HCT116 (cell line): ENCODE results near the gene RPS6KL1. TPM values are rescaled to one million over a fixed set of nuclear protein-coding genes. Genes with fewer than 3 reads are reported as not detected.

Experiments
- ATAC-seq: fragments of 200-7000 bp; cut with Tn5 transposase; 2 replicates; pipeline ENCODE4 v1.9.1; 2020; ENCODE audit warnings: mild to moderate bottlenecking, moderate library complexity
- BruUV-seq: library from RNA; stranded (reverse); fragments of 400-500 nt; replicated peaks from 2 replicates; lab custom pipeline; 2021; lab: Mats Ljungman, UMichigan
- CTCF ChIA-PET: fragments of 300-600 bp; sonication (Branson Sonifier 250); formaldehyde crosslinking; loops from one replicate; lab custom pipeline; 2021; ENCODE audit warnings: antibody characterized with exemption; lab: Charles Lee
- POLR2A ChIA-PET: fragments of 300-600, 350-600 bp; sonication (Branson Sonifier 250); formaldehyde crosslinking; loops from one replicate; lab custom pipeline; 2021; ENCODE audit warnings: antibody characterized with exemption; lab: Charles Lee
- RAD21 ChIA-PET, 2 experiments: fragments of 300-600 bp; sonication (Branson Sonifier 250); formaldehyde crosslinking; loops; one replicate each; lab custom pipeline; 2023; ENCODE audit warnings: low total read pairs in 2 of 2; ENCODE audit not compliant: uncharacterized antibody in 2 of 2, unreplicated experiment in 2 of 2, low non-redundant PET in 1 of 2; lab: Charles Lee
- DNase-seq: peaks from one replicate; pipeline ENCODE4 v3.0.0-alpha.2; 2010; ENCODE audit warnings: low read depth, low spot score
- H2AFZ ChIP-seq: fragments of 200-600 bp; shearing (Covaris generic), sonication (generic); 2 replicates; pipeline ENCODE4 v1.6.1; 2017; ENCODE audit warnings: low read depth, mixed run types, mixed read lengths, antibody characterized with exemption, low read length; ENCODE audit not compliant: poor library complexity, severe bottlenecking
- H3K27ac ChIP-seq: 2 replicates; pipeline ENCODE4 v1.5.1; 2012; ENCODE audit warnings: low read depth, low read length
- H3K27me3 ChIP-seq: fragments of 200-600 bp; sonication (generic); 2 replicates; pipeline ENCODE4 v1.6.1; 2016; ENCODE audit warnings: mixed run types, low read length, mixed read lengths; ENCODE audit not compliant: insufficient read depth
- H3K36me3 ChIP-seq, 2 experiments: fragments of 200-500 bp in 1 of 2; fragments of 200-600 bp in 1 of 2; sonication (Bioruptor generic) in 1 of 2; sonication (generic) in 1 of 2; 2 replicates each; pipeline versions ENCODE4 v1.5.1 to v1.6.1; 2014 to 2016; ENCODE audit warnings: low read length in 2 of 2, inconsistent platforms in 1 of 2, mixed read lengths in 1 of 2, mixed run types in 1 of 2; ENCODE audit not compliant: insufficient read depth in 2 of 2, control insufficient read depth in 1 of 2
- H3K4me1 ChIP-seq, 2 experiments: fragments of 200-600 bp in 1 of 2; sonication (generic) in 1 of 2; 2 replicates each; pipeline versions ENCODE4 v1.5.1 to v1.6.1; 2012 to 2017; ENCODE audit warnings: low read length in 2 of 2, inconsistent platforms in 1 of 2, mild to moderate bottlenecking in 1 of 2, mixed read lengths in 1 of 2, mixed run types in 1 of 2, moderate library complexity in 1 of 2; ENCODE audit not compliant: insufficient read depth in 2 of 2, control insufficient read depth in 1 of 2
- H3K4me2 ChIP-seq: fragments of 200-600 bp; sonication (generic); 2 replicates; pipeline ENCODE4 v1.6.1; 2017; ENCODE audit warnings: mixed run types, low read length, mixed read lengths
- H3K4me3 ChIP-seq, 2 experiments: fragments of 200-600 bp in 1 of 2; sonication (generic) in 1 of 2; replicated peaks in 1 of 2; 2 replicates each; pipeline ENCODE4 v1.5.1; 2011 to 2016; ENCODE audit warnings: low read length in 2 of 2, control low read depth in 1 of 2, low read depth in 1 of 2, mild to moderate bottlenecking in 1 of 2, mixed read lengths in 1 of 2, mixed run types in 1 of 2
- H3K79me2 ChIP-seq: fragments of 200-600 bp; sonication (generic); 2 replicates; pipeline ENCODE4 v1.6.1; 2017; ENCODE audit warnings: mild to moderate bottlenecking, mixed run types, low read length, moderate library complexity, mixed read lengths; ENCODE audit not compliant: insufficient read depth
- H3K9ac ChIP-seq: fragments of 200-600 bp; sonication (generic); 2 replicates; pipeline ENCODE4 v1.6.1; 2016; ENCODE audit warnings: low read length, mixed read lengths
- H3K9me2 ChIP-seq: fragments of 200-600 bp; sonication (generic), shearing (Covaris generic); 2 replicates; pipeline ENCODE4 v1.6.1; 2017; ENCODE audit warnings: mixed run types, mild to moderate bottlenecking, moderate library complexity; ENCODE audit not compliant: insufficient read depth
- H3K9me3 ChIP-seq, 2 experiments: fragments of 200-500 bp in 1 of 2; fragments of 200-600 bp in 1 of 2; sonication (Bioruptor generic) in 1 of 2; sonication (generic) in 1 of 2; 2 replicates each; pipeline ENCODE4 v1.6.1; 2014 to 2017; ENCODE audit warnings: low read length in 2 of 2, mixed read lengths in 2 of 2, inconsistent platforms in 1 of 2, low read depth in 1 of 2, mild to moderate bottlenecking in 1 of 2, mixed run types in 1 of 2, moderate library complexity in 1 of 2; ENCODE audit not compliant: control insufficient read depth in 1 of 2, insufficient read depth in 1 of 2
- H4K20me1 ChIP-seq: fragments of 200-600 bp; sonication (generic), shearing (Covaris generic); 2 replicates; pipeline ENCODE4 v1.6.1; 2017; ENCODE audit warnings: mixed run types, mild to moderate bottlenecking, moderate library complexity; ENCODE audit not compliant: insufficient read depth
- CEBPB ChIP-seq: IDR thresholded peaks from 2 replicates; pipeline ENCODE4 v1.6.1; 2012; ENCODE audit warnings: low read depth
- CTCF ChIP-seq, 3 experiments: fragments of 200-600 bp in 1 of 3; sonication (generic) in 1 of 3; IDR thresholded peaks in 2 of 3; conservative IDR thresholded peaks in 1 of 3; 2 replicates each; pipeline ENCODE4 v1.5.1; 2012 to 2017; ENCODE audit warnings: low read depth in 2 of 3, low read length in 2 of 3, antibody characterized with exemption in 1 of 3, borderline replicate concordance in 1 of 3, control low read depth in 1 of 3, mild to moderate bottlenecking in 1 of 3, mixed read lengths in 1 of 3, mixed run types in 1 of 3, moderate library complexity in 1 of 3; ENCODE audit not compliant: insufficient read depth in 1 of 3
- EZH2phosphoT487 ChIP-seq: fragments of 200-600 bp; IDR thresholded peaks from 2 replicates; pipeline ENCODE4 v1.6.1; 2018; ENCODE audit warnings: antibody characterized with exemption, borderline replicate concordance
- FOSL1 ChIP-seq: IDR thresholded peaks from 2 replicates; pipeline ENCODE4 v1.6.1; 2012; ENCODE audit warnings: low read depth
- JUND ChIP-seq: IDR thresholded peaks from 2 replicates; pipeline ENCODE4 v1.6.1; 2012
- MAX ChIP-seq: IDR thresholded peaks from 2 replicates; pipeline ENCODE4 v1.6.1; 2012
- POLR2A ChIP-seq: IDR thresholded peaks from 2 replicates; pipeline ENCODE4 v1.7.0; 2011; ENCODE audit warnings: borderline replicate concordance; ENCODE audit not compliant: insufficient read depth, insufficient read length; ENCODE audit errors: extremely low read depth
- REST ChIP-seq: IDR thresholded peaks from 2 replicates; pipeline ENCODE4 v1.6.1; 2012; ENCODE audit warnings: low read depth
- SP1 ChIP-seq: IDR thresholded peaks from 2 replicates; pipeline ENCODE4 v1.6.1; 2012; ENCODE audit warnings: low read depth
- SRF ChIP-seq: IDR thresholded peaks from 2 replicates; pipeline ENCODE4 v1.6.1; 2012; ENCODE audit warnings: low read depth
- TCF7L2 ChIP-seq: IDR thresholded peaks from 2 replicates; pipeline ENCODE4 v1.7.0; 2011; ENCODE audit warnings: borderline replicate concordance, inconsistent platforms; ENCODE audit not compliant: insufficient read depth, insufficient read length; ENCODE audit errors: extremely low read depth
- YY1 ChIP-seq: IDR thresholded peaks from 2 replicates; pipeline ENCODE4 v1.6.1; 2011; ENCODE audit warnings: low read length, low read depth, moderate library complexity, mild to moderate bottlenecking; ENCODE audit not compliant: insufficient replicate concordance; ENCODE audit errors: extremely low read depth
- intact Hi-C: fragments of 100-400 bp; cut with micrococcal nuclease; formaldehyde crosslinking; loops from 2 replicates; pipeline ENCODE4 v1.10.0; 2022
- total RNA-seq: library from RNA; stranded (reverse); gene quantifications from one replicate; pipeline ENCODE4 v1.2.1, GENCODE V29; 2021; ENCODE audit not compliant: unreplicated experiment

Gene RPS6KL1
- total RNA-seq, 1 experiment from 2014 or later = 6.7 TPM

- ChIA-PET CTCF (interaction anchor here (2.3 kb wide), 1 partner anchor 246 kb away, joined by 7 read pairs; no protein-coding TSS in a partner anchor), POLR2A (interaction anchor here (0.9 kb wide), 1 partner anchor 17 kb away, joined by 3 read pairs; no protein-coding TSS in a partner anchor), RAD21 (no interaction called here)
- DNase-seq = no peak
- Histone ChIP-seq H3K4me2 (no peak overlapping the region), H3K27me3 (no peaks in the 10 kb centered on the region), H3K4me1 (no peaks in the 10 kb centered on the region), H3K4me3 (no peak overlapping the region), H3K27ac (no peak overlapping the region), H2AFZ (no peak overlapping the region), H3K79me2 (no peaks in the 10 kb centered on the region), H4K20me1 (no peaks in the 10 kb centered on the region), H3K9ac (no peak overlapping the region), H3K9me3 (no peaks in the 10 kb centered on the region), H3K36me3 (no peaks in the 10 kb centered on the region), H3K9me2 (no peaks in the 10 kb centered on the region)
- no TSS peak for BruUV-seq
- TF ChIP-seq POLR2A = no peak
- TF ChIP-seq MAX = no peak
- no peak for TF ChIP-seq JUND
- no peak for TF ChIP-seq CEBPB
- no peak for TF ChIP-seq TCF7L2
- TF ChIP-seq REST = no peak
- no peak for TF ChIP-seq EZH2phosphoT487
- no peak for TF ChIP-seq CTCF (IDR thresholded peaks at IDR 0.05 in 2 of 3, conservative IDR thresholded peaks at IDR 0.05 in 1 of 3; ENCODE audit: borderline replicate concordance in 1 of 3, insufficient read depth in 1 of 3, low read depth in 2 of 3, low read length in 2 of 3)
- no peak for TF ChIP-seq SRF
- no peak for TF ChIP-seq FOSL1
- no peak for TF ChIP-seq SP1
- no peak for TF ChIP-seq YY1
- intact Hi-C loops = no loop called here
- no peak for ATAC-seq
These were observed 68.0 kb downstream of the RPS6KL1 start for GRCh38 chr14:74855021-74855420.

Other genes with a start within 250 kb of the RPS6KL1 start
- gene AREL1, start 210.2 kb downstream of the RPS6KL1 start, total RNA-seq = 45.9 TPM
- gene FCF1, start 210.1 kb downstream of the RPS6KL1 start, total RNA-seq = 69.0 TPM
- 55.1 TPM for gene YLPM1, start 159.9 kb downstream of the RPS6KL1 start, total RNA-seq
- not detected for gene PROX2, start 47.1 kb downstream of the RPS6KL1 start, total RNA-seq
- gene DLST, start 41.3 kb downstream of the RPS6KL1 start, total RNA-seq = 101 TPM
- 6.4 TPM for gene PGF, start 32.3 kb upstream of the RPS6KL1 start, total RNA-seq
- 54.8 TPM for gene EIF2B2, start 79.7 kb upstream of the RPS6KL1 start, total RNA-seq
- gene MLH3, start 128.2 kb upstream of the RPS6KL1 start, total RNA-seq = 14.7 TPM
- gene ACYP1, start 140.8 kb upstream of the RPS6KL1 start, total RNA-seq = 30.7 TPM
- gene ZC2HC1C, start 146.4 kb upstream of the RPS6KL1 start, total RNA-seq = 0.98 TPM
- 64.4 TPM for gene NEK9, start 203.8 kb upstream of the RPS6KL1 start, total RNA-seq